Stomach (tissue), 9 donors: ENCODE measurements around the gene FAM83B. TPM values are rescaled to one million over a fixed set of nuclear protein-coding genes. Genes with fewer than 3 reads are reported as not detected.

Experiments
- DNase-seq, 2 donors: peaks; one replicate each; pipeline versions ENCODE4 v3.0.0 to v3.0.0-alpha.2; 2013 to 2019
- H3K27ac ChIP-seq, 5 donors: fragments of 200-600 bp in 4 of 5; sonication (generic) in 4 of 5; one replicate each; pipeline ENCODE4 v1.5.1; 2013 to 2019; ENCODE audit warnings: mild to moderate bottlenecking in 1 of 5, moderate library complexity in 1 of 5
- H3K27me3 ChIP-seq, 3 donors: fragments of 200-600 bp; sonication (generic); one replicate each; pipeline ENCODE4 v1.5.1; 2017 to 2019; ENCODE audit warnings: mixed run types in 1 of 3
- H3K36me3 ChIP-seq, 4 donors: fragments of 200-600 bp; sonication (generic); 1 replicate in 3 of 4; 2 replicates in 1 of 4; pipeline ENCODE4 v1.5.1; 2016 to 2019
- H3K4me1 ChIP-seq, 4 donors: fragments of 200-600 bp; sonication (generic); one replicate each; pipeline ENCODE4 v1.5.1; 2016 to 2019
- H3K4me3 ChIP-seq, 4 donors: fragments of 200-600 bp; sonication (generic) in 3 of 4; one replicate each; pipeline ENCODE4 v1.5.1; 2016 to 2019; ENCODE audit warnings: mild to moderate bottlenecking in 1 of 4
- H3K9me3 ChIP-seq, 4 donors: fragments of 200-600 bp; sonication (generic); one replicate each; pipeline ENCODE4 v1.5.1; 2016 to 2019
- EP300 ChIP-seq: sonication (generic); formaldehyde crosslinking; IDR thresholded peaks from one replicate; pipeline ENCODE4 v1.6.1; 2017; ENCODE audit warnings: antibody characterized with exemption
- POLR2A ChIP-seq, 4 donors: fragments of 450-650 bp; IDR thresholded peaks; one replicate each; pipeline ENCODE4 v1.6.1; 2016; ENCODE audit warnings: antibody characterized with exemption in 4 of 4, control low read depth in 2 of 4, mild to moderate bottlenecking in 1 of 4, moderate library complexity in 1 of 4
- POLR2AphosphoS5 ChIP-seq, 3 donors: sonication (generic); formaldehyde crosslinking; IDR thresholded peaks; one replicate each; pipeline ENCODE4 v1.6.1; 2016; ENCODE audit warnings: antibody characterized with exemption in 3 of 3
- WGBS, 5 donors: extraction: QIAGEN DNeasy Blood & Tissue Kit in 3 of 5; methylation state at CpG; one replicate each; pipeline versions ENCODE4 v1.1.5 to v1.1.7; 2013 to 2018; 5-methylcytosine and 5-hydroxymethylcytosine counted together
- intact Hi-C: fragments of 100-400 bp; cut with DNase I; formaldehyde crosslinking; loops from one replicate; pipeline ENCODE4 v1.15.1; 2023; ENCODE audit warnings: low total_unique reads
- polyA plus RNA-seq, 3 donors: library from polyadenylated mRNA; stranded (reverse); fragments of 200-250 nt; gene quantifications; one replicate each; pipeline ENCODE4 v1.2.3, GENCODE V29; 2013
- total RNA-seq, 5 donors: library from RNA; depleted of rRNA; stranded (reverse); fragments of >200 nt; gene quantifications; one replicate each; pipeline versions ENCODE4 v1.1.0 to v1.2.3, GENCODE V29; 2014 to 2016
- TF ChIP-seq, protein P1 (sequence below), 7 experiments: fragments of 450-650 bp in 4 of 7; fragments of 200-600 bp in 3 of 7; sonication (generic) in 3 of 7; IDR thresholded peaks; one replicate each; pipeline ENCODE4 v1.5.1; 2016 to 2019; ENCODE audit warnings: antibody characterized with exemption in 7 of 7, control low read depth in 2 of 7, mild to moderate bottlenecking in 1 of 7
- donor health status: healthy with polysubstance abuse.
- donor health status: Bipolar disorder and iron deficiency.
- donor health status: healthy.

FAM83B gene
- total and polyA plus RNA-seq, 8 donors = 0.44 to 19.3 (median 6.4) TPM

- intact Hi-C loops = no loop called here
- 40 to 66% (median 42%) methylated on average over 4 of the region's 4 CpGs for WGBS, 5 donors
- no peaks in the 10 kb centered on the region for H3K9me3 ChIP-seq
- H3K27ac ChIP-seq = no peak overlapping the region
- H3K36me3 ChIP-seq = no peaks in the 10 kb centered on the region
- no peaks in the 10 kb centered on the region for H3K4me1 ChIP-seq
- no peak for DNase-seq
- no peak overlapping the region for H3K4me3 ChIP-seq
- TF ChIP-seq EP300 (no peak), POLR2A (IDR thresholded peaks at IDR 0.05) (no peak), POLR2AphosphoS5 (IDR thresholded peaks at IDR 0.05) (no peak)
- TF ChIP-seq, protein P1, sequence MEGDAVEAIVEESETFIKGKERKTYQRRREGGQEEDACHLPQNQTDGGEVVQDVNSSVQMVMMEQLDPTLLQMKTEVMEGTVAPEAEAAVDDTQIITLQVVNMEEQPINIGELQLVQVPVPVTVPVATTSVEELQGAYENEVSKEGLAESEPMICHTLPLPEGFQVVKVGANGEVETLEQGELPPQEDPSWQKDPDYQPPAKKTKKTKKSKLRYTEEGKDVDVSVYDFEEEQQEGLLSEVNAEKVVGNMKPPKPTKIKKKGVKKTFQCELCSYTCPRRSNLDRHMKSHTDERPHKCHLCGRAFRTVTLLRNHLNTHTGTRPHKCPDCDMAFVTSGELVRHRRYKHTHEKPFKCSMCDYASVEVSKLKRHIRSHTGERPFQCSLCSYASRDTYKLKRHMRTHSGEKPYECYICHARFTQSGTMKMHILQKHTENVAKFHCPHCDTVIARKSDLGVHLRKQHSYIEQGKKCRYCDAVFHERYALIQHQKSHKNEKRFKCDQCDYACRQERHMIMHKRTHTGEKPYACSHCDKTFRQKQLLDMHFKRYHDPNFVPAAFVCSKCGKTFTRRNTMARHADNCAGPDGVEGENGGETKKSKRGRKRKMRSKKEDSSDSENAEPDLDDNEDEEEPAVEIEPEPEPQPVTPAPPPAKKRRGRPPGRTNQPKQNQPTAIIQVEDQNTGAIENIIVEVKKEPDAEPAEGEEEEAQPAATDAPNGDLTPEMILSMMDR (IDR thresholded peaks at IDR 0.05) = no peak
- no peaks in the 10 kb centered on the region for H3K27me3 ChIP-seq
Measured at GRCh38 chr6:54886932-54887584, 40.5 kb downstream of the FAM83B start.

DNA sequence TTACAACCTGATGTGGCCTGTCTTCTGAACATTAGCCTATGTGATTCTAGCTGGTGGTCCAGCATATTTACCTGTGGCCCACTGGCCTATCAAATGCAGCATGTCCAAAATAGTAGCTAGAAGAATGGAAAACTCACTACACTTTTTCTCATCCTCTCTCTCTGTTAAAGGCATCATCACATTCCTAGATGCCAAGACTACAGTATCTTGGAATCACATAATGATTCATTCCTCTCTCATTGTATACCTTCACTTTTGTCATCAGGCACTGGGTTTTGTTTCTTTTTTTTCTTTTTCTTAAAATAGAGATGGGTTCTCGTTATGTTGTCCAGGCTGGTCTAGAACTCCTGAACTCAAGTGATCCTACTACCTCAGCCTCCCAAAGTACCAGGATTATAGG lies 45.0 kb downstream of the FAM83B start:
- intact Hi-C loops = no loop called here
- no peak for DNase-seq
- H3K4me3 ChIP-seq = no peak overlapping the region
- no peaks in the 10 kb centered on the region for H3K9me3 ChIP-seq
- no peaks in the 10 kb centered on the region for H3K36me3 ChIP-seq
- no peak for TF ChIP-seq POLR2AphosphoS5 (IDR thresholded peaks at IDR 0.05)
- TF ChIP-seq POLR2A (IDR thresholded peaks at IDR 0.05) = no peak
- TF ChIP-seq EP300 = no peak
- TF ChIP-seq, protein P1 (IDR thresholded peaks at IDR 0.05) = no peak
- no peak overlapping the region for H3K27ac ChIP-seq
- H3K27me3 ChIP-seq = no peaks in the 10 kb centered on the region
- 72 to 88% (median 84%) methylated on average over 1 of the region's 1 CpG for WGBS, 5 donors
- no peaks in the 10 kb centered on the region for H3K4me1 ChIP-seq

DNA sequence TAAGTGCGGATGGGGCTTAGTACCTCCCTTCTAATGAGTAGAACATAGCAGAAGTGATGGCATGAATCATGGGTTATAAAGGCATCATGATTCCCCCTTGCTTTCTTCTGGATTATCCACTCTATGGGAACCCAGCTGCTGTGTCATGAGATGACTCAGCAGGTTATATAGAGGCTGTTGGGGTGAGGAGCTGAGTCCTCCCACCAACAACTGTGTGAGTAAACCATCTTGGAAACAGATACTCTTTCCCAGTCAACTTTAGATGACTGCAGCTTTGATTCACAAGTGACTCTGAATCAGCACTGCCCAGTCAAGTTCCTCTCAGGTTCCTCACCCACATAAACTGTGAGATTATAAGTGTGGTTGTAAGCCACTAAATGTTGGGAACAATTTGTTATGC lies 46.3 kb downstream of the FAM83B start:
- no peaks in the 10 kb centered on the region for H3K9me3 ChIP-seq
- no peaks in the 10 kb centered on the region for H3K36me3 ChIP-seq
- TF ChIP-seq EP300 = no peak
- TF ChIP-seq POLR2A (IDR thresholded peaks at IDR 0.05) = no peak
- TF ChIP-seq POLR2AphosphoS5 (IDR thresholded peaks at IDR 0.05) = no peak
- TF ChIP-seq, protein P1 (IDR thresholded peaks at IDR 0.05) = no peak
- H3K27me3 ChIP-seq = no peaks in the 10 kb centered on the region
- H3K4me3 ChIP-seq = no peak overlapping the region
- no peak for DNase-seq
- no peak overlapping the region for H3K27ac ChIP-seq
- whole genome bisulfite sequencing, 5 donors = 93 to 100% (median 97%) methylated on average over 1 of the region's 1 CpG
- H3K4me1 ChIP-seq = no peaks in the 10 kb centered on the region
- intact Hi-C loops = no loop called here

- intact Hi-C loops = no loop called here
- Histone ChIP-seq H3K36me3 (no peaks in the 10 kb centered on the region), H3K27ac (no peak overlapping the region), H3K4me1 (no peaks in the 10 kb centered on the region), H3K9me3 (no peaks in the 10 kb centered on the region), H3K27me3 (no peaks in the 10 kb centered on the region), H3K4me3 (no peak overlapping the region)
- TF ChIP-seq, protein P1 (IDR thresholded peaks at IDR 0.05) = no peak
- no peak for TF ChIP-seq POLR2A (IDR thresholded peaks at IDR 0.05)
- DNase-seq = no peak
- 15 to 38% (median 36%) methylated on average over 1 of the region's 1 CpG for WGBS, 5 donors
Measured at GRCh38 chr6:54893818-54894217, 47.2 kb downstream of the FAM83B start.
